ENCODE results near the gene ANKS1B.

DNA sequence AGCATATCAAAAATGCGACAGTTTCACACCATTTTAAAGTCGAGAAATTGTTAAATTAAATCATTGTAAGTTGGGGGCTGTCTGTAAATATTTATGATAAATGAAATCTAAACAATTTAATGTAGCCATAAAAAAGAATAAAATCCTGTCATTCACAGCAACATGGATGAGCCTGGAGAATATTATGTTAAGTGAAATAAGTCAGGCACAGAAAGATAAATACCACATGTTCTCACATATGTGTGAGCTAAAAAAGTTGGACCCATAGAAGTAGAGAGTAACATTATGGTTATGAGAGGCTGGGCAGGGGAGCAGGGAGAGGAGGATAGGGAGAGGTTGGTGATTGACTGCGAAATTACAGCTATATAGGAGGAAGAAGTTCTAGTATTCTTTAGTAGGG is 201.3 kb downstream of the ANKS1B start:
- TF ChIP-seq HDAC6 (IDR thresholded peaks at IDR 0.05; ENCODE audit: unreplicated experiment) (no peak), BHLHE40 (IDR thresholded peaks at IDR 0.05; ENCODE audit: borderline replicate concordance in 1 of 2, low read depth in 2 of 2, low read length in 1 of 2) (no peak)
- TF ChIP-seq, protein P1, sequence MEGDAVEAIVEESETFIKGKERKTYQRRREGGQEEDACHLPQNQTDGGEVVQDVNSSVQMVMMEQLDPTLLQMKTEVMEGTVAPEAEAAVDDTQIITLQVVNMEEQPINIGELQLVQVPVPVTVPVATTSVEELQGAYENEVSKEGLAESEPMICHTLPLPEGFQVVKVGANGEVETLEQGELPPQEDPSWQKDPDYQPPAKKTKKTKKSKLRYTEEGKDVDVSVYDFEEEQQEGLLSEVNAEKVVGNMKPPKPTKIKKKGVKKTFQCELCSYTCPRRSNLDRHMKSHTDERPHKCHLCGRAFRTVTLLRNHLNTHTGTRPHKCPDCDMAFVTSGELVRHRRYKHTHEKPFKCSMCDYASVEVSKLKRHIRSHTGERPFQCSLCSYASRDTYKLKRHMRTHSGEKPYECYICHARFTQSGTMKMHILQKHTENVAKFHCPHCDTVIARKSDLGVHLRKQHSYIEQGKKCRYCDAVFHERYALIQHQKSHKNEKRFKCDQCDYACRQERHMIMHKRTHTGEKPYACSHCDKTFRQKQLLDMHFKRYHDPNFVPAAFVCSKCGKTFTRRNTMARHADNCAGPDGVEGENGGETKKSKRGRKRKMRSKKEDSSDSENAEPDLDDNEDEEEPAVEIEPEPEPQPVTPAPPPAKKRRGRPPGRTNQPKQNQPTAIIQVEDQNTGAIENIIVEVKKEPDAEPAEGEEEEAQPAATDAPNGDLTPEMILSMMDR (IDR thresholded peaks at IDR 0.05 in 2 of 3, conservative IDR thresholded peaks at IDR 0.05 in 1 of 3; ENCODE audit: control insufficient read depth in 2 of 3, extremely low read depth in 1 of 3, insufficient read depth in 1 of 3, low read depth in 3 of 3, low read length in 3 of 3), result no peak
